Stomach (tissue), 9 donors: ENCODE data around the gene RASSF3. TPM values are rescaled to one million over a fixed set of nuclear protein-coding genes. Genes with fewer than 3 reads are reported as not detected.
"Not testable (repeated sequence)": the region's sequence is repeated elsewhere in the genome, so short reads cannot be mapped to it uniquely, and the experiment has no call there.

Source experiments
- DNase-seq, 2 donors: peaks; one replicate each; pipeline versions ENCODE4 v3.0.0 to v3.0.0-alpha.2; 2013 to 2019
- H3K27ac ChIP-seq, 5 donors: fragments of 200-600 bp in 4 of 5; sonication (generic) in 4 of 5; one replicate each; pipeline ENCODE4 v1.5.1; 2013 to 2019; ENCODE audit warnings: mild to moderate bottlenecking in 1 of 5, moderate library complexity in 1 of 5
- H3K27me3 ChIP-seq, 3 donors: fragments of 200-600 bp; sonication (generic); one replicate each; pipeline ENCODE4 v1.5.1; 2017 to 2019; ENCODE audit warnings: mixed run types in 1 of 3
- H3K36me3 ChIP-seq, 4 donors: fragments of 200-600 bp; sonication (generic); 1 replicate in 3 of 4; 2 replicates in 1 of 4; pipeline ENCODE4 v1.5.1; 2016 to 2019
- H3K4me1 ChIP-seq, 4 donors: fragments of 200-600 bp; sonication (generic); one replicate each; pipeline ENCODE4 v1.5.1; 2016 to 2019
- H3K4me3 ChIP-seq, 4 donors: fragments of 200-600 bp; sonication (generic) in 3 of 4; one replicate each; pipeline ENCODE4 v1.5.1; 2016 to 2019; ENCODE audit warnings: mild to moderate bottlenecking in 1 of 4
- H3K9me3 ChIP-seq, 4 donors: fragments of 200-600 bp; sonication (generic); one replicate each; pipeline ENCODE4 v1.5.1; 2016 to 2019
- EP300 ChIP-seq: sonication (generic); formaldehyde crosslinking; IDR thresholded peaks from one replicate; pipeline ENCODE4 v1.6.1; 2017; ENCODE audit warnings: antibody characterized with exemption
- POLR2A ChIP-seq, 4 donors: fragments of 450-650 bp; IDR thresholded peaks; one replicate each; pipeline ENCODE4 v1.6.1; 2016; ENCODE audit warnings: antibody characterized with exemption in 4 of 4, control low read depth in 2 of 4, mild to moderate bottlenecking in 1 of 4, moderate library complexity in 1 of 4
- POLR2AphosphoS5 ChIP-seq, 3 donors: sonication (generic); formaldehyde crosslinking; IDR thresholded peaks; one replicate each; pipeline ENCODE4 v1.6.1; 2016; ENCODE audit warnings: antibody characterized with exemption in 3 of 3
- WGBS, 5 donors: extraction: QIAGEN DNeasy Blood & Tissue Kit in 3 of 5; methylation state at CpG; one replicate each; pipeline versions ENCODE4 v1.1.5 to v1.1.7; 2013 to 2018; 5-methylcytosine and 5-hydroxymethylcytosine counted together
- intact Hi-C: fragments of 100-400 bp; cut with DNase I; formaldehyde crosslinking; loops from one replicate; pipeline ENCODE4 v1.15.1; 2023; ENCODE audit warnings: low total_unique reads
- polyA plus RNA-seq, 3 donors: library from polyadenylated mRNA; stranded (reverse); fragments of 200-250 nt; gene quantifications; one replicate each; pipeline ENCODE4 v1.2.3, GENCODE V29; 2013
- total RNA-seq, 5 donors: library from RNA; depleted of rRNA; stranded (reverse); fragments of >200 nt; gene quantifications; one replicate each; pipeline versions ENCODE4 v1.1.0 to v1.2.3, GENCODE V29; 2014 to 2016
- TF ChIP-seq, protein P1 (sequence below), 7 experiments: fragments of 450-650 bp in 4 of 7; fragments of 200-600 bp in 3 of 7; sonication (generic) in 3 of 7; IDR thresholded peaks; one replicate each; pipeline ENCODE4 v1.5.1; 2016 to 2019; ENCODE audit warnings: antibody characterized with exemption in 7 of 7, control low read depth in 2 of 7, mild to moderate bottlenecking in 1 of 7
- donor health status: healthy with polysubstance abuse.
- donor health status: Bipolar disorder and iron deficiency.
- donor health status: healthy.

RASSF3 gene
- total and polyA plus RNA-seq, 8 donors: 29.3 to 109 (median 54.8) TPM

DNA sequence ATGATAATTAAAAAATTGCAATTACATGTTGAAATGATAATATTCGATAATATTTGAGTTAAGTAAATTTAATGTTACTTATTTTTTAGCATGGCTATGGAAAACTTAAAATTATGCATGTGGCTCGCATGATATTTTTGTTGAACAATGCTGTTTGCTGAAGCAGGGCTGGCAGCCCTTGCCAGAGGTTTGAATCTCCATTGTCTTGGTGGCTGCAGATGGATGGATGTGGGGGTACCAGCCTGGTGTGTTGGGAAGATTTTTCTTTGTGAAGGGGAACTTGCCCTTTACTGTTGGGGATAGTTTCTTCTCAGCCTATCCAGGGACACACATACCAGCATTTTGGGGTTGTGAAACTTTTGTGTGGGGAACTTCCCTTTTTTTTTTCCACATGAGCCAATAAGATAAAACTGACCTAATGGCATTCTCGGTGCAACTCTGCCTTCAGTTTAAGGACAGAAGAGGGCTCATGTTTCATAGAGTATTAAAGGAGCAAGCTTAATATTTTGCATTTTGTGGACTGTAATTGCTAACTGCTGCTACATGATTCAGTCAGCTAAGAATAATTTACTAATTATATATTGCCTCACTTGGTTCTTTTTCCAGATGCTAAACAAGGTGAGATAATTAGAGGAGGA, 8.8 kb downstream of the RASSF3 start:
- Histone ChIP-seq H3K27ac (peak overlapping the region in 4 of 5 donors; percentile 39 to 72 (median 67)), H3K4me1 (peaks cover 43 to 98% (median 70%) of the 10 kb centered on the region in 4 donors), H3K9me3 (no peaks in the 10 kb centered on the region), H3K4me3 (no peak overlapping the region), H3K27me3 (no peaks in the 10 kb centered on the region), H3K36me3 (no peaks in the 10 kb centered on the region)
- no peak for TF ChIP-seq EP300
- TF ChIP-seq POLR2AphosphoS5 (IDR thresholded peaks at IDR 0.05): no peak
- TF ChIP-seq POLR2A (IDR thresholded peaks at IDR 0.05): no peak
- TF ChIP-seq, protein P1, sequence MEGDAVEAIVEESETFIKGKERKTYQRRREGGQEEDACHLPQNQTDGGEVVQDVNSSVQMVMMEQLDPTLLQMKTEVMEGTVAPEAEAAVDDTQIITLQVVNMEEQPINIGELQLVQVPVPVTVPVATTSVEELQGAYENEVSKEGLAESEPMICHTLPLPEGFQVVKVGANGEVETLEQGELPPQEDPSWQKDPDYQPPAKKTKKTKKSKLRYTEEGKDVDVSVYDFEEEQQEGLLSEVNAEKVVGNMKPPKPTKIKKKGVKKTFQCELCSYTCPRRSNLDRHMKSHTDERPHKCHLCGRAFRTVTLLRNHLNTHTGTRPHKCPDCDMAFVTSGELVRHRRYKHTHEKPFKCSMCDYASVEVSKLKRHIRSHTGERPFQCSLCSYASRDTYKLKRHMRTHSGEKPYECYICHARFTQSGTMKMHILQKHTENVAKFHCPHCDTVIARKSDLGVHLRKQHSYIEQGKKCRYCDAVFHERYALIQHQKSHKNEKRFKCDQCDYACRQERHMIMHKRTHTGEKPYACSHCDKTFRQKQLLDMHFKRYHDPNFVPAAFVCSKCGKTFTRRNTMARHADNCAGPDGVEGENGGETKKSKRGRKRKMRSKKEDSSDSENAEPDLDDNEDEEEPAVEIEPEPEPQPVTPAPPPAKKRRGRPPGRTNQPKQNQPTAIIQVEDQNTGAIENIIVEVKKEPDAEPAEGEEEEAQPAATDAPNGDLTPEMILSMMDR (IDR thresholded peaks at IDR 0.05): no peak
- 49 to 67% (median 51%) methylated on average over 3 of the region's 3 CpGs for WGBS, 5 donors
- DNase-seq: peak in 1 of 2 donors; percentile 42
- intact Hi-C loops: loop anchor here (10.0 kb wide), 1 partner anchor 56 kb away; no protein-coding TSS in a partner anchor

DNA sequence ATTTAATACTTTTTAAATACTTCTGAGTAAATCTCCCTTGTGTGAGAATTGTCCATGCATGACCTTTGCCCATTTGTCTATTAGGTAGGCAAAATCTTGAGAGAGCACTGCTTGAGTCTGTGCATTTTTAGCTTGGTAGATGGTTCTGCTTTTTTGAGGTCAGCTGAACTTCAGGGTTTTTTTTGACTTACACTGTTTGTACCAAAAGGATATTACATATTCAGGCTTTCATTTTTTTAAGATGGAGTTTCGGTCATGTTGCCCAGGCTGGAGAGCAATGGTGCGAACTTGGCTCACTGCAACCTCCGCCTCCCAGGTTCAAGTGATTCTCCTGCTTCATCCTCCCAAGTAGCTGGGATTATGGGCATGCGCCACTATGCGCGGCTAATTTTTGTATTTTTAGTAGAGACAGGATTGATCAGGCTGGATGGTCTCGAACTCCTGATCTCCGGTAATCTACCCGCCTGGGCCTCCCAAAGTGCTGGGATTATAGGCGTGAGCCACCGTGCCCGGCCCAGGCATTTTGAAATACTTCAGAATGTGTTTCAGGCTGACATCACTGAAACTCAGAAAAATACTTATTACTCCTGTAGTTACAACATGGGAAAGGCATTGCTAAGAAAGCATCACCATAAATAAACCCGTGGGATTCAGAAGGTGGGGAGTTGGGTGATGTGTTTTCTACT, 11.1 kb downstream of the RASSF3 start:
- peak overlapping the region in 3 of 5 donors; percentile 78 to 87 (median 83) for H3K27ac ChIP-seq
- TF ChIP-seq, protein P1 (IDR thresholded peaks at IDR 0.05): no peak
- peak in 2 of 3 donors; percentile 18 to 39 for TF ChIP-seq POLR2AphosphoS5 (IDR thresholded peaks at IDR 0.05)

DNA sequence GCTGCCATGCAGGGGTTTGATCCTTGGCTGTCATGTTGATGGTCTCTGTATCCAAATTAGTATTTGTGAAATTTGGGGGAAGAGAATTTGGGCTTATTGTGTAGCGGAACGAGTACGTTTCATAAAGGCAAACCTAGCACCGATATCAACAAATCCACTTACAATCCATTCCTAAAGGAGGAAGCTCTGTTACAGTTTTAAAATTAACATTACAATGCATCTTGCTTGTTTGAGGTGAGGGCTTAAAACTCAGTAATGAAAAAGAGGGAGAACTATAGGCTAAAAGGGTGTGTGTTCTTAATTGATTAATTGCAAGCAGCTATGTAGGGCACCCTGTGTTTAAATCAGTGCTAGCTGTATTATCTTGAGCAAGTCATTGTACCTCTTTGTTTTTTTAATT, 13.7 kb downstream of the RASSF3 start:
- TF ChIP-seq, protein P1 (IDR thresholded peaks at IDR 0.05): no peak
- TF ChIP-seq POLR2AphosphoS5 (IDR thresholded peaks at IDR 0.05): no peak
- TF ChIP-seq POLR2A (IDR thresholded peaks at IDR 0.05): no peak
- TF ChIP-seq EP300: no peak
- 89 to 91% (median 90%) methylated on average over 4 of the region's 4 CpGs for WGBS, 5 donors
- peak overlapping the region in 4 of 5 donors; percentile 77 to 93 (median 85) for H3K27ac ChIP-seq
- no peak for DNase-seq
- peaks cover 0 to 2% (median under 1%) of the 10 kb centered on the region in 4 donors for H3K36me3 ChIP-seq
- H3K9me3 ChIP-seq: no peaks in the 10 kb centered on the region
- no peaks in the 10 kb centered on the region for H3K27me3 ChIP-seq
- intact Hi-C loops: no loop called here
- H3K4me1 ChIP-seq: peaks cover 44 to 100% (median 70%) of the 10 kb centered on the region in 4 donors
- no peak overlapping the region for H3K4me3 ChIP-seq

More for the DNA sequence above, 11.1 kb downstream of the RASSF3 start:
- Histone ChIP-seq H3K36me3 (no peaks in the 10 kb centered on the region), H3K4me1 (peaks cover 50 to 100% (median 75%) of the 10 kb centered on the region in 4 donors), H3K4me3 (no peak overlapping the region), H3K9me3 (no peaks in the 10 kb centered on the region), H3K27me3 (no peaks in the 10 kb centered on the region)
- no peak for DNase-seq
- 82 to 95% (median 92%) methylated on average over 13 of the region's 13 CpGs for WGBS, 5 donors
- intact Hi-C loops: no loop called here

DNA sequence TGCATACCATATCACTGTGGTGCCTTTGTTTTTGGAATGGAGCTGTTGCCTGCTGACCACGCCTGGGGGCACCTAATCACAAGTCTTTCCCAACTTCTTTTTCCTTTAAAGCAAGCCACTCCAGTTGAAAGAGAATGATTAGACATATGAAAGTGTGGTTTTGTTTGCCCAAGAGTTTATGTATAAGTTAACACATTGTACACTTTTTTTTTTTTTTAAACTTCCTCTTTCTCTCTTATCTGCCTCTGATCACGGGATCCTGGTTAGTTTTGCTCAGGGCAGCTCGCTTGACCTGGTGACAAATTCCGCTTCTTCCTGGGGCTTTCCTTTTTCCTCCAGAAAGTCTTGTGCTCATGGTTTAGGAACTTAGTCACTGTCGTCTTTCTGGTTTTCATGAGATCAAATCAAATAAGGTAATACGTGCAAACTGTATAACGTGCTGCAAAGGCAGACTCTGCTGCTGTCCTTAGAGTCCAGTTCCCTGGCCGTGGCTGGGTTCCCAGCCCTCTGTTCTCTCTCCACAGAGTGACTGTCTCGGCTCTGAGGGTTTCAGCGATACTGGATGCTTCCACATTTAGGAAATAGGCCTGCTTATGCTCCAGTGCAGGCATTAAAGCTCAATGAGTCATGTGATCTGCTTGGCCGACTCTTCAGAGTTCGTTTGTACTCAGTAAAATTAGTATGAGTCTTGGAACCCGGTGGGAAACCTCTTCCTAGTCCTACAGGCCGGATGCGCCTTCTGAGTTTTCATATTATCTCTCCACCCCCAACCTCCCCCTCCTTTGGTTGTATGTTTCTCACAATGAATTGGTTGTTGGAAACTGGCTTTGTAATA, 15.2 kb downstream of the RASSF3 start:
- Histone ChIP-seq H3K36me3 (peaks cover 0 to 7% (median 2%) of the 10 kb centered on the region in 4 donors), H3K27me3 (no peaks in the 10 kb centered on the region), H3K4me1 (peaks cover 38 to 92% (median 66%) of the 10 kb centered on the region in 4 donors), H3K9me3 (no peaks in the 10 kb centered on the region), H3K4me3 (peak overlapping the region; percentile 17 to 33 (median 20)), H3K27ac (peak overlapping the region; percentile 77 to 93 (median 83))
- no peak for TF ChIP-seq EP300
- TF ChIP-seq POLR2AphosphoS5 (IDR thresholded peaks at IDR 0.05): peak in 2 of 3 donors; percentile 65 to 71
- TF ChIP-seq POLR2A (IDR thresholded peaks at IDR 0.05): no peak
- DNase-seq: peak; percentile 47 to 88
- intact Hi-C loops: no loop called here
- 5 to 9% (median 7%) methylated on average over 15 of the region's 15 CpGs for WGBS, 5 donors

DNA sequence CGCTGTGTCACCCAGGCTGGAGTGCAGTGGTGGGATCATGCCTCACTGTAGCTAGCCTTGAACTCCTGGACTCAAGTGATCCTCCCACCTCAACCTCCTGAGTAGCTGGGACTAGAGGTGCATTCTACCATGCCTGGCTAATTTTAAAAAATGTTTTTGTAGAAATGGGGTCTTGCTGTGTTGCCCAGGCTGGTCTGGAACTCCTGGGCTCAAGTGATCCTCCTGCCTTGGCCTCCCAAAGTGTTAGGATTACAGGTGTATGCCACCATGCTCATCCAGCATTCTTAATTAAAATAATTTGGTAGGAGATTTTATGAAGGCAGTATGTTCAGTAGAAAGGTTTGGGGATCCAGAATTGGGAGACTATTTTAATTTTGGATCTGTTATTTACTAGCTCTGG, 16.3 kb downstream of the RASSF3 start:
- 97 to 100% (median 98%) methylated on average over 1 of the region's 1 CpG for WGBS, 5 donors
- Histone ChIP-seq H3K27ac (peak overlapping the region in 4 of 5 donors; percentile 77 to 93 (median 85)), H3K4me1 (peaks cover 38 to 92% (median 68%) of the 10 kb centered on the region in 4 donors)
- H3K4me3 ChIP-seq, DNase-seq, H3K36me3 ChIP-seq, H3K9me3 ChIP-seq, intact Hi-C loops, H3K27me3 ChIP-seq: not testable (repeated sequence)
